Ishikawa (cell line): ENCODE data around the gene SPON1.

Source experiments
- CEBPB ChIP-seq: IDR thresholded peaks from 2 replicates; pipeline ENCODE4 v1.6.1; 2012
- EP300 ChIP-seq: IDR thresholded peaks from 2 replicates; pipeline ENCODE4 v1.6.1; 2012; ENCODE audit warnings: borderline replicate concordance
- MAX ChIP-seq: IDR thresholded peaks from 2 replicates; pipeline ENCODE4 v1.6.1; 2012
- NFIC ChIP-seq: IDR thresholded peaks from 2 replicates; pipeline ENCODE4 v1.6.1; 2012
- RAD21 ChIP-seq: IDR thresholded peaks from 2 replicates; pipeline ENCODE4 v1.6.1; 2012; ENCODE audit warnings: low read depth
- REST ChIP-seq: IDR thresholded peaks from 2 replicates; pipeline ENCODE4 v1.6.1; 2012; ENCODE audit warnings: low read depth, mild to moderate bottlenecking
- TAF1 ChIP-seq: IDR thresholded peaks from 2 replicates; pipeline ENCODE4 v1.6.1; 2012; ENCODE audit warnings: low read depth, mild to moderate bottlenecking
- USF1 ChIP-seq: IDR thresholded peaks from 2 replicates; pipeline ENCODE4 v1.6.1; 2012
- YY1 ChIP-seq: IDR thresholded peaks from 2 replicates; pipeline ENCODE4 v1.6.1; 2012; ENCODE audit warnings: low read depth
- ZBTB7A ChIP-seq: IDR thresholded peaks from 2 replicates; pipeline ENCODE4 v1.6.1; 2012; ENCODE audit warnings: low read depth

GRCh38 chr11:14061721-14062120 lies 99.2 kb downstream of the SPON1 start:
- TF ChIP-seq CEBPB (no peak), REST (no peak), YY1 (no peak), RAD21 (no peak), MAX (no peak), ZBTB7A (no peak), USF1 (no peak), EP300 (no peak), NFIC (no peak), TAF1 (no peak)
